ENCODE data around the gene DDIAS. TPM values are rescaled to one million over a fixed set of nuclear protein-coding genes. Genes with fewer than 3 reads are reported as not detected.

Gene DDIAS
- total and polyA plus RNA-seq, 7 donors = 0.21 to 6.6 (median 1.4) TPM

- WGBS, 3 donors = 94 to 98% (median 95%) methylated on average over 2 of the region's 2 CpGs
- intact Hi-C loops (cut with DNase I) = no loop called here
- H3K36me3 ChIP-seq (ENCODE audit: insufficient read depth in 1 of 2, low read depth in 1 of 2) = no peaks in the 10 kb centered on the region
- H3K27ac ChIP-seq = no peak overlapping the region
- no peaks in the 10 kb centered on the region for H3K27me3 ChIP-seq (ENCODE audit: insufficient read depth in 3 of 3, low read length in 2 of 3)
- TF ChIP-seq, protein P1, sequence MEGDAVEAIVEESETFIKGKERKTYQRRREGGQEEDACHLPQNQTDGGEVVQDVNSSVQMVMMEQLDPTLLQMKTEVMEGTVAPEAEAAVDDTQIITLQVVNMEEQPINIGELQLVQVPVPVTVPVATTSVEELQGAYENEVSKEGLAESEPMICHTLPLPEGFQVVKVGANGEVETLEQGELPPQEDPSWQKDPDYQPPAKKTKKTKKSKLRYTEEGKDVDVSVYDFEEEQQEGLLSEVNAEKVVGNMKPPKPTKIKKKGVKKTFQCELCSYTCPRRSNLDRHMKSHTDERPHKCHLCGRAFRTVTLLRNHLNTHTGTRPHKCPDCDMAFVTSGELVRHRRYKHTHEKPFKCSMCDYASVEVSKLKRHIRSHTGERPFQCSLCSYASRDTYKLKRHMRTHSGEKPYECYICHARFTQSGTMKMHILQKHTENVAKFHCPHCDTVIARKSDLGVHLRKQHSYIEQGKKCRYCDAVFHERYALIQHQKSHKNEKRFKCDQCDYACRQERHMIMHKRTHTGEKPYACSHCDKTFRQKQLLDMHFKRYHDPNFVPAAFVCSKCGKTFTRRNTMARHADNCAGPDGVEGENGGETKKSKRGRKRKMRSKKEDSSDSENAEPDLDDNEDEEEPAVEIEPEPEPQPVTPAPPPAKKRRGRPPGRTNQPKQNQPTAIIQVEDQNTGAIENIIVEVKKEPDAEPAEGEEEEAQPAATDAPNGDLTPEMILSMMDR (IDR thresholded peaks at IDR 0.05) = no peak
- no peak overlapping the region for H3K4me3 ChIP-seq
- no peak for ATAC-seq
- no peaks in the 10 kb centered on the region for H3K9me3 ChIP-seq
- no peak for DNase-seq
- H3K4me1 ChIP-seq = no peaks in the 10 kb centered on the region
Observed at GRCh38 chr11:82857145-82857544, 44.4 kb upstream of the DDIAS start.

GRCh38 chr11:82858133-82858532 is 43.4 kb upstream of the DDIAS start:
- Histone ChIP-seq H3K36me3 (ENCODE audit: insufficient read depth in 1 of 2, low read depth in 1 of 2) (no peaks in the 10 kb centered on the region), H3K4me3 (no peak overlapping the region), H3K4me1 (no peaks in the 10 kb centered on the region), H3K27ac (no peak overlapping the region), H3K9me3 (no peaks in the 10 kb centered on the region), H3K27me3 (ENCODE audit: insufficient read depth in 3 of 3, low read length in 2 of 3) (no peaks in the 10 kb centered on the region)
- TF ChIP-seq, protein P1 (IDR thresholded peaks at IDR 0.05) = no peak
- WGBS, 3 donors = 74 to 82% (median 78%) methylated on average over 2 of the region's 2 CpGs
- DNase-seq (no peak), ATAC-seq (no peak)
- intact Hi-C loops (cut with DNase I) = no loop called here

GRCh38 chr11:82858556-82859091 is 42.9 kb upstream of the DDIAS start:
- no peaks in the 10 kb centered on the region for H3K27me3 ChIP-seq (ENCODE audit: insufficient read depth in 3 of 3, low read length in 2 of 3)
- intact Hi-C loops (cut with DNase I) = no loop called here
- TF ChIP-seq, protein P1 (IDR thresholded peaks at IDR 0.05) = no peak
- no peaks in the 10 kb centered on the region for H3K4me1 ChIP-seq
- H3K27ac ChIP-seq = no peak overlapping the region
- 29 to 64% (median 52%) methylated on average over 1 of the region's 1 CpG for WGBS, 3 donors
- no peak overlapping the region for H3K4me3 ChIP-seq
- no peaks in the 10 kb centered on the region for H3K9me3 ChIP-seq
- DNase-seq = no peak
- no peak for ATAC-seq
- H3K36me3 ChIP-seq (ENCODE audit: insufficient read depth in 1 of 2, low read depth in 1 of 2) = no peaks in the 10 kb centered on the region

DNA sequence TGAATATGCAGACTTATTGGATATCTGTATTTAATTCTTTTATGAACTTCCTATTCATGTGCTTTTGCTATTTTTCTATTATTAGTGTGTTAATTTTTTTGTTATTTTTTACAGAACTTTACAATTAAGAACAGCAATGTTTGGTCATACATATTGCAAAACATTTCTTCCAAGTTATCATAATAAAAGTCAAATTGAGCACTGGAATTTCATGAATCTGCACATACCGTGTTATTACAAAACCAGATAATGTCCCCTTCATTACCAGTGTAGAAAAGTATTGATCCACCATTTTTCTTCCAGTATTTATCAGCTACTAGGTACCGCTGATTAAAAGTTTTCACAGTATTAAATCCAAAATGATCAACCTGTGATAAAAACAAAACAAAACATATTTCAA is 41.8 kb upstream of the DDIAS start:
- DNase-seq = no peak
- Histone ChIP-seq H3K27me3 (ENCODE audit: insufficient read depth in 3 of 3, low read length in 2 of 3) (no peaks in the 10 kb centered on the region), H3K4me3 (no peak overlapping the region), H3K27ac (no peak overlapping the region), H3K4me1 (no peaks in the 10 kb centered on the region), H3K36me3 (ENCODE audit: insufficient read depth in 1 of 2, low read depth in 1 of 2) (no peaks in the 10 kb centered on the region), H3K9me3 (no peaks in the 10 kb centered on the region)
- intact Hi-C loops (cut with DNase I) = no loop called here
- 92 to 94% (median 93%) methylated on average over 2 of the region's 2 CpGs for whole genome bisulfite sequencing, 3 donors
- no peak for ATAC-seq
- TF ChIP-seq, protein P1 (IDR thresholded peaks at IDR 0.05) = no peak

DNA sequence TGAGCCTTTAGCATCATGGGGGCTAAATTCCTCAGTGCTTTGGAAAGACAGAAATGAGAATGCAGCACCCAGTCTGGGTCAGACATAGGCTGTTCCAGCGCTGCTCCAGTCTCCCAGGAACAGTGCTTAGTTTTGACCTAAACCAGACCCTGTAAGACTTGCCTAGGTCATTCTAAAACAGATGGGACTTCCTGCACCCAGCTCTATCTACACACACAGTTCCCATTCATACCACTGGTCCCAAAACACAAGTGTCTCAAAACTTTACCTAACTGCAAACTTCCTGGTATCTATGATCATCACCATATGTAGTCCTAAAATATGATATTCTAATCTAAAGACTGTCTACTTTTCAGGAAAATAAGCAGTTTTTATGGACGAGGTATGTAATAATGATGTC is 39.2 kb upstream of the DDIAS start:
- ATAC-seq (no peak), DNase-seq (no peak)
- intact Hi-C loops (cut with DNase I) = no loop called here
- H3K27ac ChIP-seq = no peak overlapping the region
- H3K4me3 ChIP-seq = no peak overlapping the region
- 59 to 92% (median 75%) methylated on average over 2 of the region's 2 CpGs for WGBS, 3 donors
- TF ChIP-seq, protein P1 (IDR thresholded peaks at IDR 0.05) = no peak
- no peaks in the 10 kb centered on the region for H3K27me3 ChIP-seq (ENCODE audit: insufficient read depth in 3 of 3, low read length in 2 of 3)
- no peaks in the 10 kb centered on the region for H3K9me3 ChIP-seq
- no peaks in the 10 kb centered on the region for H3K36me3 ChIP-seq (ENCODE audit: insufficient read depth in 1 of 2, low read depth in 1 of 2)
- H3K4me1 ChIP-seq = peaks cover 3% of the 10 kb centered on the region

All from psoas muscle (tissue), 8 donors.